Parathyroid adenoma (tissue), 2 donors: Measurements from ENCODE around the gene SORCS2.

Source experiments
- H2AFZ ChIP-seq: fragments of 300-600 bp; sonication (generic); one replicate; pipeline ENCODE4 v1.7.0; 2017; ENCODE audit warnings: antibody characterized with exemption, mild to moderate bottlenecking
- H3K27ac ChIP-seq: fragments of 300-600 bp; sonication (generic); one replicate; pipeline ENCODE4 v1.7.0; 2017
- H3K27me3 ChIP-seq: fragments of 300-600 bp; sonication (generic); one replicate; pipeline ENCODE4 v1.7.0; 2017; ENCODE audit warnings: low read length; ENCODE audit not compliant: control insufficient read depth, insufficient read depth
- H3K36me3 ChIP-seq: fragments of 300-600 bp; sonication (generic); one replicate; pipeline ENCODE4 v1.7.0; 2017; ENCODE audit warnings: low read length; ENCODE audit not compliant: control insufficient read depth, insufficient read depth
- H3K4me1 ChIP-seq: fragments of 300-600 bp; sonication (generic); one replicate; pipeline ENCODE4 v1.7.0; 2017; ENCODE audit warnings: control low read depth
- H3K4me2 ChIP-seq: fragments of 300-600 bp; sonication (generic); one replicate; pipeline ENCODE4 v1.7.0; 2017; ENCODE audit warnings: low read length
- H3K4me3 ChIP-seq: fragments of 300-600 bp; sonication (generic); one replicate; pipeline ENCODE4 v1.7.0; 2017; ENCODE audit warnings: low read depth, low read length
- H3K79me2 ChIP-seq: fragments of 300-600 bp; sonication (generic); one replicate; pipeline ENCODE4 v1.7.0; 2017; ENCODE audit warnings: control low read depth
- H3K9ac ChIP-seq: fragments of 300-600 bp; sonication (generic); one replicate; pipeline ENCODE4 v1.7.0; 2017; ENCODE audit warnings: mild to moderate bottlenecking
- H3K9me3 ChIP-seq: fragments of 300-600 bp; sonication (generic); one replicate; pipeline ENCODE4 v1.7.0; 2017; ENCODE audit warnings: low read length; ENCODE audit not compliant: control insufficient read depth
- TF ChIP-seq, protein P1 (sequence below): fragments of 300-600 bp; sonication (generic); IDR thresholded peaks from one replicate; pipeline ENCODE4 v1.7.0; 2017; ENCODE audit warnings: antibody characterized with exemption, mild to moderate bottlenecking
- donor health status: primary hyperparathyroidism.

Gene SORCS2

DNA sequence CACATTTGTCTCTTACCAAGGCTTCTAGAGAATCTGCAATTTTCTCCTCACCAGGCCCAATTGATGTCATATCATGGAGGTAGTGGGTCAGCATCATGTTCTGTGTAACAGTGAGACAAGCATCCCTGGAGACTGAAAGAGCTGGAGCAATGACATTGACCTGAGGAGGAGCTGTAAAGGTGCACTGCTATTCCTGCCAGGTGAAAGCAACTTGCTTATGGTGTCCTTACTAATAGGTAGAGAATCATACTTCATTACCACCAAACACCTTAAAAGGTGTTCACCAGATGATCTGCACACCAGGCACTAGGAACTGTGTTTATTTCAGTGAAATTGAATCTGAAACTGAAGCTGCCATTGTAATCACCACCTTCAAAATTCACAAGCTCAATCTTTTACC, 558.6 kb downstream of the SORCS2 start:
- Histone ChIP-seq H3K4me2 (no peak overlapping the region), H3K27me3 (no peaks in the 10 kb centered on the region), H3K4me1 (no peaks in the 10 kb centered on the region), H3K36me3 (no peaks in the 10 kb centered on the region), H3K79me2 (no peaks in the 10 kb centered on the region), H3K9ac (no peak overlapping the region), H3K27ac (no peak overlapping the region), H2AFZ (no peak overlapping the region), H3K4me3 (no peak overlapping the region), H3K9me3 (no peaks in the 10 kb centered on the region)
- TF ChIP-seq, protein P1, sequence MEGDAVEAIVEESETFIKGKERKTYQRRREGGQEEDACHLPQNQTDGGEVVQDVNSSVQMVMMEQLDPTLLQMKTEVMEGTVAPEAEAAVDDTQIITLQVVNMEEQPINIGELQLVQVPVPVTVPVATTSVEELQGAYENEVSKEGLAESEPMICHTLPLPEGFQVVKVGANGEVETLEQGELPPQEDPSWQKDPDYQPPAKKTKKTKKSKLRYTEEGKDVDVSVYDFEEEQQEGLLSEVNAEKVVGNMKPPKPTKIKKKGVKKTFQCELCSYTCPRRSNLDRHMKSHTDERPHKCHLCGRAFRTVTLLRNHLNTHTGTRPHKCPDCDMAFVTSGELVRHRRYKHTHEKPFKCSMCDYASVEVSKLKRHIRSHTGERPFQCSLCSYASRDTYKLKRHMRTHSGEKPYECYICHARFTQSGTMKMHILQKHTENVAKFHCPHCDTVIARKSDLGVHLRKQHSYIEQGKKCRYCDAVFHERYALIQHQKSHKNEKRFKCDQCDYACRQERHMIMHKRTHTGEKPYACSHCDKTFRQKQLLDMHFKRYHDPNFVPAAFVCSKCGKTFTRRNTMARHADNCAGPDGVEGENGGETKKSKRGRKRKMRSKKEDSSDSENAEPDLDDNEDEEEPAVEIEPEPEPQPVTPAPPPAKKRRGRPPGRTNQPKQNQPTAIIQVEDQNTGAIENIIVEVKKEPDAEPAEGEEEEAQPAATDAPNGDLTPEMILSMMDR, result no peak

DNA sequence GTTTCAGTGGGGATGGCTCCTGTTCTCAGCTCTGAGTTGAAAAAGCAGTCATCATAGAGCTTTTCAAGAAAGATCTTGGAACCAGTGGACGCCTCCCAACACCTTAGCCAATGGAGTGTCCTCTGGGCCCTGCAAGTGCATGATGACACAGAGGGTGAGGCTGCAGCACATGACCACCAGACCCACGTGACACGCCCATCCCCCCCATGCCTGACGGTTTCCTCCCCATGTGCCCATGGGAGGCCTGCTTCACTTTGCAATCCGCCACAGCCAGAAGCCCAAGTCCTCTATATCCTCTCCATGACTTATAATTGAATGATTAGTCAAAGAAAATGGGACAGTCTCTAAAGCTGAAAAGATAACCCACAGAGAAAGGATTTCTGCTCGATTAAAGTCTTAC, 560.3 kb downstream of the SORCS2 start:
- Histone ChIP-seq H3K79me2 (no peaks in the 10 kb centered on the region), H3K4me3 (no peak overlapping the region), H3K27ac (no peak overlapping the region), H3K27me3 (no peaks in the 10 kb centered on the region), H3K4me1 (no peaks in the 10 kb centered on the region), H3K9me3 (no peaks in the 10 kb centered on the region), H3K9ac (no peak overlapping the region), H3K4me2 (no peak overlapping the region), H3K36me3 (no peaks in the 10 kb centered on the region), H2AFZ (no peak overlapping the region)
- TF ChIP-seq, protein P1, result no peak

DNA sequence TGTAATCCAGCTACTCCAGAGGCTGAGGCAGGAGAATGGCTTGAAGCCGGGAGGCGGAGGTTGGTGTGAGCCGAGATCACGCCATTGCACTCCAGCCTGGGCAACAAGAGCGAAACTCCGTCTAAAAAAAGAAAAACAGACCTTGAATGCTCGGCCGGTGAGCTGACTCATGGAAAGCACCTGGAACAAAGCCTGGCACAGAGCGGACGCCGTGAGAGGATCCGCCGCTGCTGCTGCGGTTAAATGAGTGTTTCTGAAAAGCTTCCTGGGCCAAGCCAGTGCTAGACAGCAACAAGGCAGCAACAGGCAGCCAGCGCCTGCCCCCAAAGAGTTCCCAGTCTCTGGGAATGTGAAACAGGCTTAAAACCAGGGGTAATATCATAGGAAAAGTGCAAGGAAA, 560.9 kb downstream of the SORCS2 start:
- no peak overlapping the region for H3K27ac ChIP-seq
- TF ChIP-seq, protein P1, result no peak

DNA sequence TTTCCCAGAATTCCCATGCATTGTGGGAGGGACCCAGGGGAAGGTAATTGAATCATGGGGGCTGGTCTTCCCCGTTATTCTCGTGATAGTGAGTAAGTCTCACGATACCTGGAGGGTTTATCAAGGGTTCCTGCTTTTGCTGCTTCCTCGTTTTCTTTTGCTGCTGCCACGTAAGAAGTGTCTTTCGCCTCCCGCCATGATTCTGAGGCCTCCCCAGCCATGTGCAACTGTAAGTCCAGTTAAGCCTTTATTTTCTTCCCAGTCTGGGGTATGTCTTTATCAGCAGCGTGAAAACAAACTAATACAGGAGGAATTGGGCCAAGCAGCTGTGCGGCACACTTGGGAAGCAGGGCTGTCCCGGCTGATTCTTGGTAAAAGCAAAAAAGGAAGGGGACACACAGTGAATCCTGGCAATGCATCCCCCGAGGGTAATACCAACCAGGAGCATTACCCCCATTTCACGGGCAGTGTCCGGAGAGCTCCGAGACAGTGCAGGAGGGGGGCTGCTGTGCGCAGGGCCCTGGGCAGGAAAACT, 561.7 kb downstream of the SORCS2 start:
- TF ChIP-seq, protein P1, result no peak
- H3K27ac ChIP-seq, result no peak overlapping the region

More for the DNA sequence above, 560.9 kb downstream of the SORCS2 start:
- Histone ChIP-seq H2AFZ (no peak overlapping the region), H3K4me1 (no peaks in the 10 kb centered on the region), H3K9me3 (no peaks in the 10 kb centered on the region), H3K36me3 (no peaks in the 10 kb centered on the region), H3K79me2 (no peaks in the 10 kb centered on the region), H3K9ac (no peak overlapping the region), H3K4me3 (no peak overlapping the region), H3K4me2 (no peak overlapping the region), H3K27me3 (no peaks in the 10 kb centered on the region)

DNA sequence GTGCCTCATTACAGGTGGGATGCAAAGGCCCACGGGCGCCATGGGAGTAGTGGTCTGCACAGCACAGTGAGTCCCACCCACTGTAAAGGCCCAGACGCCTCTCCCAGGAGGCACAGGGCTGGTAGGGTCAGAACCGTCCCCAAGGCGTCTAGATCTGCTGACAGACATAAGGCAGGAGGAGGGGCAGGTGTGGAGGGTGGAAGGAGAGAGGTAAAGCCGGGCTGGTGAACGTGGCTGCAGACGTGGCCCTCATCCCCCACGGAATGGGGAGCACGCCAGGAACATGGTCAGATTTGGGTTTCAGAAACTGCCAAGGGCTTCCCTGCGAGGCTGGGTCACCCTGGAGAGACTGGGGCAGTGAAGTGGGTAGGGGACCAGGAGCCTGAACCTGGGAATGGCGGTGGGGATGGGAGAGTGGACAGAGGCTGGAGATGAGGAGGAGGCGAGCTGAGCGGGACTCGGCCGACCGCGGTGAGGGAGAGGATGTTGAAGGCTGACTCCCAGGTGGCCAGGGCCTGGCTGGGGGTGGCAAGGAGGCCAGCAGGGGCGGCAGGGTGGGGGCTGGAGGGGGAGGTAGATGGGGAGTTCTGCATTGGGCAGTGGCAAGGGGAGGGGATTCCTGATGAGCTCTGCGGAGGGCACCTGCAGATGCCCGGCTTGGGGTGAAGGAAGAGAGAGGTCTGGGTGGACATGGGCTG, 562.4 kb downstream of the SORCS2 start:
- H3K27ac ChIP-seq, result no peak overlapping the region
- TF ChIP-seq, protein P1, result no peak
- H3K4me2 ChIP-seq, result no peak overlapping the region
- H3K79me2 ChIP-seq, result no peaks in the 10 kb centered on the region
- no peak overlapping the region for H3K9ac ChIP-seq
- H3K4me1 ChIP-seq, result no peaks in the 10 kb centered on the region
- H3K4me3 ChIP-seq, result no peak overlapping the region
- H3K9me3 ChIP-seq, result no peaks in the 10 kb centered on the region
- no peaks in the 10 kb centered on the region for H3K36me3 ChIP-seq
- H3K27me3 ChIP-seq, result no peaks in the 10 kb centered on the region
- no peak overlapping the region for H2AFZ ChIP-seq

More for the DNA sequence above, 561.7 kb downstream of the SORCS2 start:
- no peak overlapping the region for H3K4me3 ChIP-seq
- H3K79me2 ChIP-seq, result no peaks in the 10 kb centered on the region
- no peaks in the 10 kb centered on the region for H3K9me3 ChIP-seq
- no peaks in the 10 kb centered on the region for H3K4me1 ChIP-seq
- H3K36me3 ChIP-seq, result no peaks in the 10 kb centered on the region
- no peak overlapping the region for H2AFZ ChIP-seq
- H3K27me3 ChIP-seq, result no peaks in the 10 kb centered on the region
- no peak overlapping the region for H3K9ac ChIP-seq
- H3K4me2 ChIP-seq, result no peak overlapping the region
